ENCODE measurements around the gene MAGEB1. TPM values are rescaled to one million over a fixed set of nuclear protein-coding genes. Genes with fewer than 3 reads are reported as not detected.

Gene MAGEB1
- total and polyA plus RNA-seq, 3 experiments from 2014 or later: not detected

DNA sequence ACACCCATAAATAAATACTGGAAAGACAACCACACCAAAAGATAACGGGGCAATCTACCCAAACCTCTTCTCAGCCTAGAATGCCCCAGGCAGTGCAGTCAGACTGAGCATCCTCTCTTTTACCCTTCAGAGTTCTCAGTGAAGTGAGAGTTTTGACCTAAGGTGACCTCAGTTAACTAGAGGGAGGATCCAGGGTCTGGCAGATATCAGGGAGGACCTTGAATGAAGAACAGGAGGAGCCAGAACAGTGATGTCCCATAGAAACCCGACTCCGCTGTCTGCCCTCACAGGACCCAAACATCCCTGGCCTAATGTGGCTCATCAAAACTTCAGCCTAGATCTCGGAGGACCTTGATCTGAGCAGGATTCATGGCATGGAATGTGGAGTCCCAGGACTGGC, 16.6 kb upstream of the MAGEB1 start, which contains the start of gene MAGEB3:
TSS of gene MAGEB3 (plus strand) at position 263 of the 400 bp plus-strand sequence. CDS start 5,268 bp downstream, outside the sequence.
- CTCF ChIA-PET: no interaction called here
- H3K4me3 ChIP-seq (ENCODE audit: low read length): no peak within 1 kb of the TSS
- no peaks in the 10 kb centered on the region for H3K9me3 ChIP-seq (ENCODE audit: low read length)
- no peaks in the 10 kb centered on the region for H3K4me1 ChIP-seq (ENCODE audit: insufficient read depth, low read length)
- no peaks in the 10 kb centered on the region for H3K36me3 Mint-ChIP-seq
- no peaks in the 10 kb centered on the region for H3K36me3 ChIP-seq (ENCODE audit: insufficient read depth, low read length)
- no peaks in the 10 kb centered on the region for H3K4me1 Mint-ChIP-seq
- H3K27ac Mint-ChIP-seq: peak within 1 kb of the TSS in 1 of 8 donors; percentile 64
- no peaks in the 10 kb centered on the region for H3K9me3 Mint-ChIP-seq
- no peak within 1 kb of the TSS for H3K4me3 Mint-ChIP-seq
- H3K27me3 Mint-ChIP-seq: peaks cover 0 to 4% of the 10 kb centered on the region in 2 donors
- POLR2A ChIA-PET: no interaction called here
- DNase-seq: no peak
- no peaks in the 10 kb centered on the region for H3K27me3 ChIP-seq (ENCODE audit: insufficient read depth, low read length, poor library complexity, severe bottlenecking)
- H3K27ac ChIP-seq (ENCODE audit: low read depth, low read length): no peak within 1 kb of the TSS

DNA sequence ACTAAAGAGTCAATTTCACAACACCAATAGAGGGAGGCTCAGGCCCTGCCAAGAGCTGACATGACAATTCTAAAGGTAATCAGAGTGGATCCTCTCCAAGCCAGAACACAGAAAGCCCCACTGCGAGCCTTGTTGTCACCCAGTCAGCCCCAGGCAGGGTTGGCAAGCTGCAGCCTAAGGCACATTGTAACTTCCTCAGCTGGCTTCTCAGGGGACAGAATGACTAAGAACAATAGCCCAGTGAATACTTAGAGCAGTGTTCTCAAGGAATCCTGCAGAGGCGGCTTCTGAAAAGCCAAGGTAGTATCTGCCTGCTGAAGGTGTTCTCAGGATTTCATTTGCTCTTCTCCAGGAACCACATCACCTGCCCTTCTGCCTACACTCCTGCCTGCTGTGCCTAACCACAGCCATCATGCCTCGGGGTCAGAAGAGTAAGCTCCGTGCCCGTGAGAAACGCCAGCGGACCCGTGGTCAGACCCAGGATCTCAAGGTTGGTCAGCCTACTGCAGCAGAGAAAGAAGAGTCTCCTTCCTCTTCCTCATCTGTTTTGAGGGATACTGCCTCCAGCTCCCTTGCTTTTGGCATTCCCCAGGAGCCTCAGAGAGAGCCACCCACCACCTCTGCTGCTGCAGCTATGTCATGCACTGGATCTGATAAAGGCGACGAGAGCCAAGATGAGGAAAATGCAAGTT, 5.1 kb upstream of the MAGEB1 start, which contains the start of gene MAGEB4:
TSS of gene MAGEB4 (plus strand) at position 277 of the 692 bp plus-strand sequence. CDS start at position 413, 136 bp downstream.
- Histone ChIP-seq H3K9me3 (ENCODE audit: low read length) (no peaks in the 10 kb centered on the region), H3K4me3 (ENCODE audit: low read length) (no peak within 1 kb of the TSS), H3K27me3 (ENCODE audit: insufficient read depth, low read length, poor library complexity, severe bottlenecking) (no peaks in the 10 kb centered on the region), H3K4me1 (ENCODE audit: insufficient read depth, low read length) (no peaks in the 10 kb centered on the region), H3K27ac (ENCODE audit: low read depth, low read length) (no peak within 1 kb of the TSS), H3K36me3 (ENCODE audit: insufficient read depth, low read length) (no peaks in the 10 kb centered on the region)
- Mint-ChIP-seq H3K4me1 (no peaks in the 10 kb centered on the region), H3K4me3 (no peak within 1 kb of the TSS), H3K27ac (peak within 1 kb of the TSS in 1 of 8 donors; percentile 67), H3K36me3 (no peaks in the 10 kb centered on the region), H3K27me3 (no peaks in the 10 kb centered on the region), H3K9me3 (peaks cover 0 to 3% (median 0%) of the 10 kb centered on the region in 5 donors)
- DNase-seq: no peak
- CTCF ChIA-PET: no interaction called here
- POLR2A ChIA-PET: no interaction called here

GRCh38 chrX:30248854-30249253, 1.9 kb downstream of the MAGEB1 start:
- no peaks in the 10 kb centered on the region for H3K27me3 Mint-ChIP-seq
- Histone ChIP-seq H3K4me3 (ENCODE audit: low read length) (no peak overlapping the region), H3K4me1 (ENCODE audit: insufficient read depth, low read length) (no peaks in the 10 kb centered on the region), H3K27ac (ENCODE audit: low read depth, low read length) (no peak overlapping the region), H3K36me3 (ENCODE audit: insufficient read depth, low read length) (no peaks in the 10 kb centered on the region), H3K27me3 (ENCODE audit: insufficient read depth, low read length, poor library complexity, severe bottlenecking) (no peaks in the 10 kb centered on the region), H3K9me3 (ENCODE audit: low read length) (no peaks in the 10 kb centered on the region)
- no peaks in the 10 kb centered on the region for H3K36me3 Mint-ChIP-seq
- no peaks in the 10 kb centered on the region for H3K4me1 Mint-ChIP-seq
- peaks cover 0 to 5% (median 3%) of the 10 kb centered on the region in 5 donors for H3K9me3 Mint-ChIP-seq
- POLR2A ChIA-PET: no interaction called here
- H3K27ac Mint-ChIP-seq: no peak overlapping the region
- DNase-seq: no peak
- CTCF ChIA-PET: no interaction called here
- no peak overlapping the region for H3K4me3 Mint-ChIP-seq

DNA sequence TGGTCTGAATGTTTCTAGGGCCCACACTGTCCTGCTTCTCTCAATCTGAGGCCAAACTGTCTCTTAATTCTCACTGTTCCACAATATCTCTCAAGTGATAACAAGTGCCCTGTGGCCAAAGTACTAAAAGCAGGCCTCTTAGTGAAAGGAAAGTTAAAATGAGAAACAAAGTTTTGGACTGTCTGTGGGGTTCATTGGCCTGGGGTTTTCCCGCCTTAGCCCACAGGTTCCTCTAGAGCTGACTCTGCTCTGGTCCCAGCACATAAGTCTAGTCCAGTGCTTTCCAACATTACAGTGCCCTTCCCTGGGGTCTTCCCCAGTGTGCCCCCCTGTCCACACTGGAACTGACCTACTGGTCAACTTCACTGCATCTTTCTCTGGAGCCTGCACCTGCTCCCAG, 6.3 kb downstream of the MAGEB1 start:
- Mint-ChIP-seq H3K4me3 (no peak overlapping the region), H3K27me3 (no peaks in the 10 kb centered on the region), H3K9me3 (peaks cover 0 to 13% (median 7%) of the 10 kb centered on the region in 5 donors), H3K27ac (no peak overlapping the region), H3K36me3 (no peaks in the 10 kb centered on the region), H3K4me1 (no peaks in the 10 kb centered on the region)
- Histone ChIP-seq H3K36me3 (ENCODE audit: insufficient read depth, low read length) (no peaks in the 10 kb centered on the region), H3K27ac (ENCODE audit: low read depth, low read length) (no peak overlapping the region), H3K4me3 (ENCODE audit: low read length) (no peak overlapping the region), H3K9me3 (ENCODE audit: low read length) (no peaks in the 10 kb centered on the region), H3K27me3 (ENCODE audit: insufficient read depth, low read length, poor library complexity, severe bottlenecking) (no peaks in the 10 kb centered on the region), H3K4me1 (ENCODE audit: insufficient read depth, low read length) (no peaks in the 10 kb centered on the region)
- no peak for DNase-seq
- ChIA-PET CTCF (no interaction called here), POLR2A (no interaction called here)

DNA sequence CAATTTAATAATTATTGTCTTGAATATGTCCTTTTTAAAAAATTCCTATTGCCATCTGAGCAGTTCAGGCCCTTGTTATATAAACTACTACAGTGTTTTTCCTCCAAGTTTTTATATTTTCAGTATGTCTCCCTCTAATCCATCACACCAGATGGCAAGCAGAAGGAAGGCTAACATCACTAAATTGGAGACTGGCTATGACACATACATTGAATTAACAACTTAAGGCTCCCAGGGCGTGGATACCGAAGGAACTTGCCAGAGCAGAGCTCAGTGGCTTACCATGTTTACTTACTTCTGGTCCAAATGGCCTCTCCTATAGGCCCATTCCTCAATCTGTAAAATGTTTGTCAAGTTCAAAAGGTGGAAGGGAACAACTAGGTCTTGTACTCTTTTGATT, 13.0 kb downstream of the MAGEB1 start:
- peaks cover 0 to 9% (median 6%) of the 10 kb centered on the region in 5 donors for H3K9me3 Mint-ChIP-seq
- no peaks in the 10 kb centered on the region for H3K9me3 ChIP-seq (ENCODE audit: low read length)
- H3K36me3 Mint-ChIP-seq: no peaks in the 10 kb centered on the region
- H3K4me1 Mint-ChIP-seq: no peaks in the 10 kb centered on the region
- H3K27me3 Mint-ChIP-seq: peaks cover 0 to 4% of the 10 kb centered on the region in 2 donors
- CTCF ChIA-PET: no interaction called here
- no peak for DNase-seq
- no peak overlapping the region for H3K4me3 ChIP-seq (ENCODE audit: low read length)
- H3K36me3 ChIP-seq (ENCODE audit: insufficient read depth, low read length): no peaks in the 10 kb centered on the region
- no peak overlapping the region for H3K4me3 Mint-ChIP-seq
- no peak overlapping the region for H3K27ac ChIP-seq (ENCODE audit: low read depth, low read length)
- no peak overlapping the region for H3K27ac Mint-ChIP-seq
- POLR2A ChIA-PET: no interaction called here
- H3K27me3 ChIP-seq (ENCODE audit: insufficient read depth, low read length, poor library complexity, severe bottlenecking): no peaks in the 10 kb centered on the region
- no peaks in the 10 kb centered on the region for H3K4me1 ChIP-seq (ENCODE audit: insufficient read depth, low read length)

- Histone ChIP-seq H3K4me1 (ENCODE audit: insufficient read depth, low read length) (no peaks in the 10 kb centered on the region), H3K9me3 (ENCODE audit: low read length) (no peaks in the 10 kb centered on the region), H3K27ac (ENCODE audit: low read depth, low read length) (no peak overlapping the region), H3K27me3 (ENCODE audit: insufficient read depth, low read length, poor library complexity, severe bottlenecking) (no peaks in the 10 kb centered on the region), H3K36me3 (ENCODE audit: insufficient read depth, low read length) (no peaks in the 10 kb centered on the region), H3K4me3 (ENCODE audit: low read length) (no peak overlapping the region)
- Mint-ChIP-seq H3K4me1 (no peaks in the 10 kb centered on the region), H3K9me3 (peaks cover 0 to 6% (median 4%) of the 10 kb centered on the region in 5 donors), H3K36me3 (no peaks in the 10 kb centered on the region), H3K27me3 (peaks cover 0 to 4% of the 10 kb centered on the region in 2 donors), H3K27ac (no peak overlapping the region), H3K4me3 (no peak overlapping the region)
- DNase-seq: no peak
- POLR2A ChIA-PET: no interaction called here
- CTCF ChIA-PET: no interaction called here
Measured at GRCh38 chrX:30261012-30261411, 14.1 kb downstream of the MAGEB1 start.

DNA sequence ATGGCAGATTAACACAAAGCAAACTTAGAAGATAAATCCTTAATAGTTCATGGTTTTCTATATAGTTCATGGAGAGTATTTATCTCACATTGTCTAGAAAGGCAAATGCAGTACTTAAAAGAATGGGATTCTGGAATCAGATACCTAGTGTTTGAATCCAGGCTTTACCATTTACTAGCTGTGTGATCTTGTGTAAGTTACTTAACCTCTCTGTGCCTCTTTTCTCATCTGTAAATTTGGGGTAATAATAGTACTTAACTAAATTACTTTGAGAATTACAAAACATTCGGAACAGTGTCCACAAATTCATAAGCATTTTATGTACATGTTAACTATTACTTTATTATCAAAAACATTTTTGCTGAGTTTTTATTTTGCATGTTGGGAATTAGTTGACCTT, 15.8 kb downstream of the MAGEB1 start:
- no peaks in the 10 kb centered on the region for H3K36me3 ChIP-seq (ENCODE audit: insufficient read depth, low read length)
- no peaks in the 10 kb centered on the region for H3K4me1 Mint-ChIP-seq
- H3K27ac ChIP-seq (ENCODE audit: low read depth, low read length): no peak overlapping the region
- H3K9me3 ChIP-seq (ENCODE audit: low read length): no peaks in the 10 kb centered on the region
- ChIA-PET POLR2A (no interaction called here), CTCF (no interaction called here)
- no peak overlapping the region for H3K4me3 Mint-ChIP-seq
- H3K4me3 ChIP-seq (ENCODE audit: low read length): no peak overlapping the region
- H3K4me1 ChIP-seq (ENCODE audit: insufficient read depth, low read length): no peaks in the 10 kb centered on the region
- no peaks in the 10 kb centered on the region for H3K36me3 Mint-ChIP-seq
- H3K27me3 ChIP-seq (ENCODE audit: insufficient read depth, low read length, poor library complexity, severe bottlenecking): no peaks in the 10 kb centered on the region
- H3K9me3 Mint-ChIP-seq: peaks cover 0 to 4% (median 0%) of the 10 kb centered on the region in 5 donors
- no peak overlapping the region for H3K27ac Mint-ChIP-seq
- peaks cover 0 to 4% of the 10 kb centered on the region in 2 donors for H3K27me3 Mint-ChIP-seq
- no peak for DNase-seq

DNA sequence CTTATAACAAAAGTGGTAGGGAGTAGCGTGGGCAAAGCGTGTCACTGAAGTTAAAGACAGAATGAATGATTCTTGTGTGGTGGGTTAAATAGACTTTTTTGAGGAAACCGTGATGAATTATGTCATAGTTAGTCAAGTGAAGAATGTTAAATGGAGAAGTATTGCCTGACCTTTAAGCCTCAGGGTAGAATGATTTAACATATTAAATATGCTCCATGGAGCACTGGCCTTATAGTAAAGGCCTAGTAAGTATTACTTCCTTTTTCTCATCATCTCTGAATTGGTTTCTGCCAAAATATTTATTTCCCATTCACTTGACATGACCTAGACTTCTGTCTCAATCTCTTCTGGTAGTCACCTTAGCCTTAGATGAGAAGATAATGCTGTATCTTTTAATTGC, 23.7 kb downstream of the MAGEB1 start:
- H3K27ac Mint-ChIP-seq: no peak overlapping the region
- Histone ChIP-seq H3K9me3 (ENCODE audit: low read length) (no peaks in the 10 kb centered on the region), H3K4me3 (ENCODE audit: low read length) (no peak overlapping the region), H3K36me3 (ENCODE audit: insufficient read depth, low read length) (no peaks in the 10 kb centered on the region), H3K27ac (ENCODE audit: low read depth, low read length) (no peak overlapping the region), H3K27me3 (ENCODE audit: insufficient read depth, low read length, poor library complexity, severe bottlenecking) (no peaks in the 10 kb centered on the region), H3K4me1 (ENCODE audit: insufficient read depth, low read length) (no peaks in the 10 kb centered on the region)
- no peak for DNase-seq
- H3K4me3 Mint-ChIP-seq: no peak overlapping the region
- peaks cover 0 to 2% (median 0%) of the 10 kb centered on the region in 5 donors for H3K9me3 Mint-ChIP-seq
- no peaks in the 10 kb centered on the region for H3K36me3 Mint-ChIP-seq
- CTCF ChIA-PET: no interaction called here
- POLR2A ChIA-PET: no interaction called here
- H3K27me3 Mint-ChIP-seq: no peaks in the 10 kb centered on the region
- H3K4me1 Mint-ChIP-seq: no peaks in the 10 kb centered on the region
